Tibial artery (tissue), 4 donors: Measurements from ENCODE around the gene MZT1.

Experiments
- DNase-seq, 2 donors: peaks; one replicate each; pipeline ENCODE4 v3.0.0-alpha.2; 2019
- H3K27ac ChIP-seq, 2 donors: fragments of 200-600 bp; sonication (generic) in 1 of 2; 1 replicate in 1 of 2; 2 replicates in 1 of 2; pipeline ENCODE4 v1.5.1; 2018 to 2019; ENCODE audit warnings: mild to moderate bottlenecking in 1 of 2
- H3K27me3 ChIP-seq, 2 donors: fragments of 200-600 bp; sonication (generic) in 1 of 2; one replicate each; pipeline versions ENCODE4 v1.5.1 to v1.6.0; 2016 to 2019
- H3K36me3 ChIP-seq, 3 donors: fragments of 200-600 bp; sonication (generic) in 2 of 3; one replicate each; pipeline ENCODE4 v1.5.1; 2016 to 2019; ENCODE audit warnings: mild to moderate bottlenecking in 2 of 3
- H3K4me1 ChIP-seq, 4 donors: fragments of 200-600 bp; sonication (generic) in 2 of 4; 1 replicate in 3 of 4; 2 replicates in 1 of 4; pipeline ENCODE4 v1.5.1; 2016 to 2019
- H3K4me3 ChIP-seq, 2 donors: fragments of 200-600 bp; sonication (generic) in 1 of 2; 1 replicate in 1 of 2; 2 replicates in 1 of 2; pipeline ENCODE4 v1.5.1; 2018 to 2019; ENCODE audit warnings: mild to moderate bottlenecking in 2 of 2
- H3K9me3 ChIP-seq, 3 donors: fragments of 200-600 bp; sonication (generic) in 1 of 3; one replicate each; pipeline ENCODE4 v1.5.1; 2016 to 2019
- intact Hi-C: fragments of 100-400 bp; cut with DNase I; formaldehyde crosslinking; loops from one replicate; pipeline ENCODE4 v1.15.0; 2023; ENCODE audit warnings: low total_unique reads
- TF ChIP-seq, protein P1 (sequence below), 2 experiments: fragments of 200-600 bp in 1 of 2; fragments of 450-650 bp in 1 of 2; IDR thresholded peaks; one replicate each; pipeline ENCODE4 v1.5.1; 2017 to 2019; ENCODE audit warnings: antibody characterized with exemption in 2 of 2, mild to moderate bottlenecking in 1 of 2, moderate library complexity in 1 of 2

MZT1 gene, protein sequence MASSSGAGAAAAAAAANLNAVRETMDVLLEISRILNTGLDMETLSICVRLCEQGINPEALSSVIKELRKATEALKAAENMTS

DNA sequence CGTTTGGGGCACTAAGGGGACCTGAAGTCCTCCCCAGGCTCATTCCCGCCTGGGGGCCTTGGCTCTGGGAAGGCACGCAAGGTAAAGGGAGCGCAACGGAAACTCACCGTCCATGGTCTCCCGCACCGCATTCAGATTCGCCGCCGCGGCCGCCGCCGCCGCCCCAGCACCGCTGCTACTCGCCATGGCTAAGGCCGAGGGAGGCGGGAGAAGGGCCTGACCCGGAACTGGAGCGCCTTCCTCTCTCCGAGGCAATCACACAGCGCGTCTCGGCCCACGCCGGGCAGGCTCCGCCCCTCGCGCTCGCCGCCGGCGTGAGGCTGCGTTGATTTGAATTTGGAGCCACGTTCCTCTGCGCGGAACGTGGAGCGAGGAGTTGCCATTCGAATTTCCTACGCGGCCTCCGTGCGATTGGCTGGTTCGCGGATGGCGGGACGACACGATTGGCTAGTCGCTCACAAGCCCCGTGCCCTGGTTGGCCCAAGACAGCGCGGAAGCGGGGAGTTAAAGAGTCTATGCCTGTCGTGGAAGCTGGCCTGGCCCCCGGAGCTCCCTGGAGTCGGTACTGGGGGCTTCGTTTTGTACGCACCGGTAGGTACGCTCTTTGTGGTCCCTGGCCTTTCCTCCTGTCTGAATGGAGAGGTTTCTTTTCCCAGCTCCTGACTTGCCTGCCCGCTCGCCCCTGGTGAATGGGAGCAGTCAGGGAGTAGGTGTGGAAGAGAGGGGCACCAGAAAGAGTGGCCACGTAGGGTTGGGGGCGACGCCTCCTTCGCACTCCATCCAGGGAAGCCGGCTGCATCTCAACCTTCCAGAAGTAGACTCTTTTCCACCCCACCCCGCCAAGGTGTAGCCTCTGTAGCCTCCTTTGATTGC, at the start of gene MZT1, which contains the start of gene BORA:
Gene MZT1 (minus strand): TSS at position 213 of the 873 bp plus-strand sequence. CDS start 27 bp downstream, at position 186.
Gene BORA (plus strand): TSS at position 507 of the 873 bp plus-strand sequence. CDS start 1,018 bp downstream, outside the sequence.
- Histone ChIP-seq H3K27me3 (no peaks in the 10 kb centered on the region), H3K4me1 (peaks cover 0 to 22% (median 15%) of the 10 kb centered on the region in 4 donors), H3K9me3 (no peaks in the 10 kb centered on the region), H3K27ac (peak within 1 kb of the TSS; percentile 63 to 73), H3K4me3 (peak within 1 kb of the TSS; percentile 86 to 91), H3K36me3 (no peaks in the 10 kb centered on the region)
- TF ChIP-seq, protein P1, sequence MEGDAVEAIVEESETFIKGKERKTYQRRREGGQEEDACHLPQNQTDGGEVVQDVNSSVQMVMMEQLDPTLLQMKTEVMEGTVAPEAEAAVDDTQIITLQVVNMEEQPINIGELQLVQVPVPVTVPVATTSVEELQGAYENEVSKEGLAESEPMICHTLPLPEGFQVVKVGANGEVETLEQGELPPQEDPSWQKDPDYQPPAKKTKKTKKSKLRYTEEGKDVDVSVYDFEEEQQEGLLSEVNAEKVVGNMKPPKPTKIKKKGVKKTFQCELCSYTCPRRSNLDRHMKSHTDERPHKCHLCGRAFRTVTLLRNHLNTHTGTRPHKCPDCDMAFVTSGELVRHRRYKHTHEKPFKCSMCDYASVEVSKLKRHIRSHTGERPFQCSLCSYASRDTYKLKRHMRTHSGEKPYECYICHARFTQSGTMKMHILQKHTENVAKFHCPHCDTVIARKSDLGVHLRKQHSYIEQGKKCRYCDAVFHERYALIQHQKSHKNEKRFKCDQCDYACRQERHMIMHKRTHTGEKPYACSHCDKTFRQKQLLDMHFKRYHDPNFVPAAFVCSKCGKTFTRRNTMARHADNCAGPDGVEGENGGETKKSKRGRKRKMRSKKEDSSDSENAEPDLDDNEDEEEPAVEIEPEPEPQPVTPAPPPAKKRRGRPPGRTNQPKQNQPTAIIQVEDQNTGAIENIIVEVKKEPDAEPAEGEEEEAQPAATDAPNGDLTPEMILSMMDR (IDR thresholded peaks at IDR 0.05): no peak
- intact Hi-C loops: loop anchor here (2.0 kb wide), 1 partner anchor 55 kb away; the partner anchor contains the start of gene PIBF1
- DNase-seq: peak; percentile 95 to 97

DNA sequence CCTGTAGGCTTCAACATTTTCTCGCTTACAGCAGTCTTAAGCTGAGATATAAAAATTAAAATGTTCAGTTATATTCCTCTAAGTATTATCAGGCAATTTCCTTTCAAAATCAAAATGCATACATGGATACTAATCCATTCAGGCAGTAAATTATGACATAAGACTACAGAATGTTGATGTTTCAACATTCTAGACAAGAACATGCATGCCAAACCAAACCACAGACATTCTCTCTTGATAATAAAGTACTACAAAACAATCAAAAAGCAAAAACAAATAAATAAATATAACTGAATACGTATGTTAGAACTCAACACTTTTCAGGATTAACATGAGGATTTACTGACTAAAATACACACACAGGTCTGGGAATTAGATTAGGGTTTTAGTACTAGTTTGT, 46.6 kb upstream of the MZT1 start:
- TF ChIP-seq, protein P1 (IDR thresholded peaks at IDR 0.05): no peak
- no peaks in the 10 kb centered on the region for H3K27me3 ChIP-seq
- H3K27ac ChIP-seq: no peak overlapping the region
- H3K36me3 ChIP-seq: peaks cover 80 to 89% (median 83%) of the 10 kb centered on the region in 3 donors
- peaks cover 0 to 14% (median 3%) of the 10 kb centered on the region in 4 donors for H3K4me1 ChIP-seq
- H3K9me3 ChIP-seq: no peaks in the 10 kb centered on the region
- no peak for DNase-seq
- intact Hi-C loops: no loop called here
- H3K4me3 ChIP-seq: no peak overlapping the region

DNA sequence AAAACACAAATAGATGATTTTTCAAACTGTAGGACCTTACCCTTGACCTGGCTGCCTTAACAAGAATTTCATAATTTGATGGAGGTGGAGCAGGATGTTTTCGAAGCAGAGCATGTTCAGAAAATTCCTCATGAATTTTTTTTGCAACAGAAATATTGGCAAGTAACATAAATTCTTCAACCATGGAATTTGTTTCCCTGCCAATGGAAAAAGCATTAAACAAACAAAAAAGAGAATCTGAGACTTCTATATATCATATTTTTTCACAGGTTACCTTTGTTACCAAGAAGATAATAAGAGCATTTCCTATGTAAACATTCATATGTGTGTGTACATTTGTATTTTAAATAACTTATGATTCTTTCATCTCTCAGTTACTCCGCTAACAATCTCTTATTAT, 36.0 kb upstream of the MZT1 start:
- H3K36me3 ChIP-seq: peaks cover 81 to 98% (median 93%) of the 10 kb centered on the region in 3 donors
- intact Hi-C loops: no loop called here
- no peak for DNase-seq

GRCh38 chr13:72760189-72760588, 32.8 kb upstream of the MZT1 start:
- TF ChIP-seq, protein P1 (IDR thresholded peaks at IDR 0.05): no peak
- no peak for DNase-seq
- H3K4me1 ChIP-seq: peaks cover 0 to 17% (median 9%) of the 10 kb centered on the region in 4 donors
- intact Hi-C loops: no loop called here
- no peaks in the 10 kb centered on the region for H3K27me3 ChIP-seq
- H3K36me3 ChIP-seq: peaks cover 60 to 98% (median 87%) of the 10 kb centered on the region in 3 donors
- H3K9me3 ChIP-seq: no peaks in the 10 kb centered on the region
- no peak overlapping the region for H3K4me3 ChIP-seq
- H3K27ac ChIP-seq: no peak overlapping the region

More for the DNA sequence above, 36.0 kb upstream of the MZT1 start:
- H3K27ac ChIP-seq: peak overlapping the region; percentile 24 to 57
- no peaks in the 10 kb centered on the region for H3K9me3 ChIP-seq
- TF ChIP-seq, protein P1 (IDR thresholded peaks at IDR 0.05): no peak
- no peaks in the 10 kb centered on the region for H3K27me3 ChIP-seq
- H3K4me3 ChIP-seq: no peak overlapping the region
- H3K4me1 ChIP-seq: peaks cover 0 to 17% (median 9%) of the 10 kb centered on the region in 4 donors

GRCh38 chr13:72757792-72758535, 30.5 kb upstream of the MZT1 start:
- intact Hi-C loops: no loop called here

More at GRCh38 chr13:72757792-72758535, 30.5 kb upstream of the MZT1 start:
- DNase-seq: no peak
- Histone ChIP-seq H3K4me1 (peaks cover 0 to 3% (median under 1%) of the 10 kb centered on the region in 4 donors), H3K27me3 (no peaks in the 10 kb centered on the region), H3K9me3 (no peaks in the 10 kb centered on the region), H3K36me3 (peaks cover 64 to 86% (median 77%) of the 10 kb centered on the region in 3 donors), H3K27ac (no peak overlapping the region), H3K4me3 (no peak overlapping the region)
- TF ChIP-seq, protein P1 (IDR thresholded peaks at IDR 0.05): no peak
